IPS-18c (cell line): Measurements from ENCODE around the gene ASTN2.

Experiments used
- H3K4me3 ChIP-seq: 2 replicates; pipeline ENCODE4 v1.7.0; 2013; ENCODE audit warnings: low read depth, mild to moderate bottlenecking, low read length, moderate library complexity; ENCODE audit not compliant: insufficient read depth
- H3K9me3 ChIP-seq: one replicate; pipeline ENCODE4 v1.6.1; 2013; ENCODE audit warnings: mild to moderate bottlenecking, low read length, moderate library complexity; ENCODE audit not compliant: control insufficient read depth, insufficient read depth

The ASTN2 gene

DNA sequence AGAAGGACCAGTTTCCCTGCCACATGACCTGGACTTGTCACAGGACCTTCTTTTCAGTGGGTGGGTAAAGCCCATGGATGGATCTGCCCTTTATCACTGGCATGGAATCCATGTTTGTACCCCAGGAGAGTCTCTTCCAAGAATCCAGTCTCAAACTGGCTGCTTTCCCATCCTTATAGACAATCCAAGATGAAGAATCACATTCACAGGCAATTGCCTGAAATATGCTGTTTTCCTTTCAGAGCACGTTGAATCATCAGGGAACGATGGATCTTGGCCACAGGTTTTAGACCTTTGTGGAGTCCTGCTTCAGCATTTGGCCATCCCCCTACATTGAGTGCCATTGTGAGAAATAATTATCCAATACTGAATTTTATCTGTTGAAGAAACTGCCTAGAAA is 319.8 kb downstream of the ASTN2 start:
- Histone ChIP-seq H3K9me3 (no peaks in the 10 kb centered on the region), H3K4me3 (no peak overlapping the region)

DNA sequence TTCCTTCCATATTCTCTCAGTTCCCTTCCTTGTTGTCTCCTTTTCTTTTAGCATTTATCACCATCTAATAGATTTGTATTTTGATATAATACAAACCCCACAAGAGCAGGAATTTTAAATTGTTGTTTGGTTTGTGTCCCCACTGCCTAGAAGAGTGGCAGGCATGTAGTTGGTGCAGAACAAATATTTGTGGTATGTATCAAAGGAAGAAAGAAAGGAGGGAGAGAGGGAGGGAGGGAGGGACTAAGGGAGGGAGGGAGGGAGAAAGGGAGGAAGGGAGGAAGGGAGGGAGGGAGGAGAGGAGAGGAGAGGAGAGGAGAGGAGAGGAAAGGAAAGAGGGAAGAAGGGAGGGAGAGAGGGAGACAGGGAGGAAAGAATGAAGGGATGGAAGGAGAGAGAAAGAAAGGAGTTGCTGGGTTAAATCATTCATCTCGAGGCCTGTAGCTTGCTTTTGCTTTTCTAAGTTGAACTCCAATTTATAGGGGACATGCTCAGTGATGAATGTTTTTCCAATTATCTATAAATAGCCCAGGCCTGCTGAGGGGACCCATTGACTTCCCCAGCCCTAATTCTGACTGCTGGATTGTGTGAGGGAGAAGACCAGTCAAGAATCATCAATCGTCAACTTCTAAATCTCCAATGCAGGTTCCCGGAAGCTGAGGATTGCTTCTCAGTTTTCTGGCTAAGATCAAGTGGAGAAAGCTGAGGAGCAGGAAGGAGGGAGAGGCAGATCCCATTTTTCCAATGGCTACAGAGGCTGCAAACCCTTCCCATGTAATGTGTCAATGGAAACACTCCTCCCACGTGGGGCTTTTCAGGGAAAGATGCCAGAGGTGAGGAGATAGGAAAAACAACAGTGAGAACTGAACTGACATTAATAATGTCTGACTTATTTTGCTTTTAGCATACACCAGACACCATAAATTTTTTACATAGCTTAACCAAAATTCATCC is 320.7 kb downstream of the ASTN2 start:
- Histone ChIP-seq H3K9me3 (no peaks in the 10 kb centered on the region), H3K4me3 (no peak overlapping the region)

DNA sequence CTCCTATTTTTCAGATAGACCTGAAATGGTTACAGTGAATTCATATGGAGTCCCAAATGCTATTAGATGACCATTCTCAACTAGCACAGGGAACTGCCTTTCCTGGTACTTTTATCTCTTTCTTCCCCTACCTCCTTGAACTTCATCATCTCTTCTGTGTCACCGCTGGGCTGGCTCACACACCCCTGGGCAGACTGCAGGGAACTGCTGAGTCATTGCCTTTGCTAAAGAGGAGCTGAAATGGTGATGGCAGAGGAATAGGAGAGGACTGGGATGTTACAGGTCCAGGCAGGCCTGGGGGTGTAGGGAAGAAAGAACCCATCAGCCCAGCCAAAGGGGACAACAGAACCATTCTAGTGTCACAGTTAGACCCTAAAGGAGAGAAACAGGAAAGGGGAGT is 322.3 kb downstream of the ASTN2 start:
- no peaks in the 10 kb centered on the region for H3K9me3 ChIP-seq
- H3K4me3 ChIP-seq: no peak overlapping the region

DNA sequence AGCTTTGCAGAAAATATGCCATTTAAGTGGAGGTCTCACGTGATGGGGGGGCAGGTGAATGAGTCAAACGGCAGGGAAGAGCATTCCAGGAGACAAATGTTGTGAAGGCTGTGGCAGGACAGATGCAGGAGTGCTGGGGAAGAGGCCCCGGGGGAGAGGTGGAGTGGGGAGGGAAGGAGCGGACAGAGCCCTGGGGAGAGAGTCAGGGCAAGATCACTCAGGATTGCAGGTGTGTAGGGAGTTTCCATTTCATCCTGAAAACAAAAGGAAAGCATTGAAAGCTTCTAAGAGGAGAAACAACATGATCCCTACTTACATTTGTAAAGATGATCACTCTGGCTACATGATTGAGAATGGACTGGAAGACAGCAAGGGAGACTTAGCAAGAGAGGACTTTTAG is 323.3 kb downstream of the ASTN2 start:
- Histone ChIP-seq H3K4me3 (no peak overlapping the region), H3K9me3 (no peaks in the 10 kb centered on the region)

DNA sequence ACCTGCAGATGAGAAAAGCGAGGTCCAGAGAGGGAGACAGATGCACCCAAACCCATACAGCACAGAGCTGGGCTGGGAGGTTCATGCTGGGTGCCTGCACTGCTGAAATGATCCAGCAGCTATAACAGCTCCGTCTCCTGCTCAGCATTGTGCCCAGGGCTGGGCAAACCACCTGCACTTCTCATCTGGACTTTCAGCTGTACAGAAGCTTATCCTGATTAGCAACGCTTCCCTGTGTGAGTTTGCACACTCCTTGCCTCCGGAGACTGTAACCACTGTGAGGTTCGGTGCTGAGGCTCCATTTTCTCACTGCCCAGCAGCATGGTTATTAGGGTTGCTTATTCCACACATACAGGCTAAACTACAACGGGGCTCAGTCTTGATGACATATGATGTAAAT is 326.1 kb downstream of the ASTN2 start:
- Histone ChIP-seq H3K9me3 (no peaks in the 10 kb centered on the region), H3K4me3 (no peak overlapping the region)

DNA sequence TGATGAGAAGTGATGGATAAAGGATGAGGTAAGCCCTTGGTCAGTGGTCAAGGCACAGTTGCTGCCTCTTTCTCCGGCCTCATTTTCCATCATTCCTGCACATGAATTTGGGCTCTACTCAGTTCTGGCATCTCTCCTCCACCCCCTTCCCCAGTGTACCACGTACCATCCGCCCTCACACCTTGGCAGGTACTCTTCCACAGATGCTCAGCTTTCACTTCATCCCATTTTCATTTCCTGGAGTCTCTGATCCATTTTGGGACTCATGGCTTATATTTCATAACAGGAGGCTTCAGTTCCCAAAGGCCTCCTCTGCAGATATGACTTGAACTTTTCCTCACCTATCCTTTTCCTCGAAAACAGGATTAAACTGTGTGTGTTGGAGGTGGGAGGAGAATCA is 326.7 kb downstream of the ASTN2 start:
- no peak overlapping the region for H3K4me3 ChIP-seq
- H3K9me3 ChIP-seq: no peaks in the 10 kb centered on the region

DNA sequence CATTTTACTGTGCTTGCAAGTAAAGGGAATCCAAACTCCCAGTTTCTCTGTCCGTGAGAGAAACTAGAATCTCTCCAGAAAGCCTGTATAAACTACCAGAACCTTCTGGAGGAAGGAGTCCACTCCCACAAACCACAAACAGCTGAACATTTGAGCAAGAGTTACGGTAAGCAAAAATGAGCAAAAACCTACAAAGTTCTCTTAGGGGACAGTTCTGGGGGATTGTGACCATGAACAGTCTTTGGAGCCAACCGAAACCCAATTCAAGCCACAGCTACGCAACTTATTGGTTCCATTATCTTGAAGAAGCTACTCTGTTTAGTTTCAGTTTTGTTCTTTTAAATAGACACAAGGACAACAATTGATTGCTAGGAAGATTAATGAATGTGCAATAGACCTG is 330.6 kb downstream of the ASTN2 start:
- Histone ChIP-seq H3K4me3 (no peak overlapping the region), H3K9me3 (no peaks in the 10 kb centered on the region)

DNA sequence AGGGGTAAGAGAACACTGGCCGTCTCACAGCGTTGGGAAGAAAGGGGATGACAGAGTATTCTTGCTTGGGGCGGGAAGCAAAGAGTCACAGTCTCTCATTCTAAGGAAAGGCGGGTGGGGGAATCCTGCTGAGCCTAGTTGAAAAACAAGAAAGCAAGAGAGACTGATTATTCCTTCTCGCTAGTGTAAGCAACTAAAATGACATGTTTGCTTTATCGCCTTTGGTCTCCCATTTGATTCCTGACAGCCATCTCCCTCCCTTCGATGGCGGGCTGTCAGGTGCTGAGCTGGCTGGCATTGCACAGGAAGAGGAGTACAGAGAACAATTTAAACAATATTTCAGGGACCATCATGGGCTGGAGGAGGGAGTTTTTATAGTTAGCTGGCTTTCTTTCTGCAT is 331.3 kb downstream of the ASTN2 start:
- Histone ChIP-seq H3K9me3 (no peaks in the 10 kb centered on the region), H3K4me3 (no peak overlapping the region)

DNA sequence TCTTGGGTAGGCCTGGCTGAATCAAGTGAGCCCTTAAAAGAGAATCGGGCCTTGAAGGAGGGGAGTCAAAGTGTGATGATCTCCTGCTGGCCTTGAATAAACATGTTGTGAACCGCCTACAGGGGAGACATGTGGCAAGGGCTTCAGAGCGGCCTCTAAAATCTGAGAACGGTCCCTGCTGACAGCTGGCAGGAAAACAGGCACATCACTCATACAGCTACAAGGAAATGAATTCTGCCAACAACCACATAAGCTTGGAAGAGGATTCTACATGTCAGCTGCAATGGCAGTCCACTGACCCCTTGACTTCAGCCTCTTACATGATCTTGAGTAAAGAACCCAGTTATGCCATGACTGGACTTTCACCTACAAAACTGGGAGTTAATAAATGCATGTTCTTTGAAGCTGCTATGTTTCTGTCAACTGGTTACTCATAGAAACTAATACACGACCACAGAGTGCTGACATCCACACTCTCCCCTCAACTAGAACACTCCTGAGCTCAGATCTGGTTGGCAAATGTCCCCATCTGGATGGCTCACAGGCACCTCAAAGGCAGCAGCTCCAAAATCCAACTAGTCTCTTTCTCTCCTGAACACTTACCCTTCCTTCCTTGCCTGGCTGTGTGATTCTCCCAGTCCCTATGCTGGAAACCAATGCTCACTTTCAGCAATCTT is 333.1 kb downstream of the ASTN2 start:
- Histone ChIP-seq H3K4me3 (no peak overlapping the region), H3K9me3 (no peaks in the 10 kb centered on the region)

DNA sequence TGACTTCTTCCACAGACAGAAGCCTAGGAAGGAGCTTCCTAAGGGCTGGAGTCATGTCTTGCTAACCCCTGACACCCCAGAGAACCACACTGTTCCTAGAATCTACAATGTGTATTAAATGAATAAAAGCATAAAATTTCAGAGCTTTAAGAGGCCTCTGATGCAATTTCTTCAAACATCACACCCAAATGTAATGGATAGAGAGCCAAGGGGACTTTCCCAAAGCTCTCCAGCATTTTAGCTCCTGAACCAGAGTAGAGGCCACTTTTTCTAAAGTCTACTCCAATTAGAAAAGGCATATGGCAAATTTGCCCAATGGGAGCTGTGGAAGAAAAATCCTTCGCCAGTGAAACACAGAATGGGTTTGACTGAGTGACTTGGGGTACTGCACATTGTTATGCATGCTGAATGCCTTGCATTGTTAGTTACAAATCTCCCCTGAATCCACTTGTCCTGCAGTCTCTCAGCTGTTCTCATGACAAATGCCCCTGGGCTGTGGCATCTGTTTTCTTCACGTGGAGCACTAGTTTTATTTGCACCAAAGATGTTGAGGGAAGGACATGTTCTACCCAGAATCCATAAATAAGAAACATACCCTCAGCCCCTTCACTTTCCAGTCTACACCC is 334.0 kb downstream of the ASTN2 start:
- Histone ChIP-seq H3K4me3 (no peak overlapping the region), H3K9me3 (no peaks in the 10 kb centered on the region)

DNA sequence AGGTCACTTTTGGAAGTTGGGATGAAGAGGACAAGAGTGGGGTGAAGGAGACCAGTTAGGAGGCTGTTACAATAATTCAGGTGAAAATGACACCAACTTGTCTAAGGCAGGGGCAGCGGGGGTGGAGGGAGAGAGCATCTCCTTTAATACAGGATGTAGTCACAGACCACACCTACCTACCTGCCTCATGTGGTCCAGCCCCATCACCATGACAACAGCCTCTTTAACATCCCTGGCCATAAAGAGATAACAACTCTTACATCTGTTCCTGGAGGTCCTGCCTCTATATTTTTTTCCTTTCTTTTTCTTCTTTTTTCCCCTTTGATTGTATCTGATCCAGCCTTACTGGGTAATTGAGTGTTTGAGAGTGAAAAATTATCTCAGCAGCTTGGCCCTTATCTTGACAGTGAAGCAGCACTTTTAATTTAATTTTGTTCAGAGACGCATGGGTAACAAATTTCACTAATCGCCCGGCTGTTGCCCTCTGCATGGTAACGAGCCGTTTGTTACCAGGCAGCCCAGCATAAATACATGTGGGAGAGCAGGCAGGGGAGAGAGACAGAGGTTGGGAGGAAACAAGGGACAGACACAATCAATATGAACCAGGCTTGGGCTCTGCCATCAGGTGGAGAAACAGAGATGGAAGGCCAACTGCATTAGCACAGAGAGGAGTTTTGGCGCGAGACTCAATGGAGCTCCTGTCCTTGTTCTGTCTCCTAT is 338.1 kb downstream of the ASTN2 start:
- Histone ChIP-seq H3K9me3 (no peaks in the 10 kb centered on the region), H3K4me3 (no peak overlapping the region)

DNA sequence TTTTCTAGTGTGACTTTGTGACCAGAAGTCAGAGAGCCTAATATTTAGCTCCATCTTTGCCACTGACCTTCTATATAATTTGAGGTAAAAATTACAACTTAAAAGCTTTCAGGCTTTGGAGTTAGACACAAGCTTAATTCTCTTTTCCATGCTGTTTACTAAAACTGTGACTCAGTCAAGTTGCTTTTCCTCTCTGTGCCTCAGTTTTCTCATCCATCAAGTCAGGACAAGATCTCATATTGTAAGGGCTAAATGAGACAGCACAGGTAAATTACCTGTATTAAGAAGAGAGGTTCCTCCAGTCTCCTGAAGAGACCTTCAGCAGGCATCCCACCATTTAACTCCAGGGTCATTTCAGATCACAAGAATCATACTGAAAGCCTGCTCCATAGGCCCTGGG is 339.2 kb downstream of the ASTN2 start:
- no peak overlapping the region for H3K4me3 ChIP-seq
- no peaks in the 10 kb centered on the region for H3K9me3 ChIP-seq

DNA sequence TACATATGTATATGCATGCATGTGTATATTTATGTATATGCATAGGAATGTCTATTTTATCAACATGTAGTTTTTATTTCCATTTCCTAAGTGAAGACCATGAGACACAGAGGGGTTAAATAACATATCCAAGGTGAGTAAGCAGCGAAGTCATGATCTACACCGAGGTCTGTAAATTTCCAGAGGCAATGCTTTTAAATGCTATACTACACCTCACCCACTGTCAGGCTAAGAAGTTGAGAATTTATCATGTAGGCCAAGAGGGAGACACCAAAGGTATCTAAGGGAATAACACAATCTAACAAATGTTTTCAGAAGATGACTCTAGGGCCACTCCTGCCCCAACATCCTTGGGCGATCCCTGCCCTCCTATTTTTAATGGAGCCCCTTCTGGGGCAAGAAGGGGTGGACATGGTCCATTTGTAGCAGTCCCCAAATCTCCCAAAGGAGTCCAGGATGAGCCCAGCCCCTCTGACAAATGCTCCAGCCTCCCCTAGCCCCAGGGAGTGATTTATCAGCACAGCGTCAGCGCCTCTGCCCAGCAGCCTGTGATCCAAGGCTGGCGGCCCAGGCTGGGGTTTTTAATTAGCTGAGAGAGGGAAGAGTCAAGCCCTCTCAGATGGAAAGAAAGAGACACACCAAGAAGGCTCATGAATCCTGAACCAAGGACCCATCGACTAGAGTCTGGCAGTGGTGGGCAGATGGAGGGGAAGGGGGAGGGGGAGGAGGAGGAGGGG is 339.9 kb downstream of the ASTN2 start:
- no peaks in the 10 kb centered on the region for H3K9me3 ChIP-seq
- no peak overlapping the region for H3K4me3 ChIP-seq

DNA sequence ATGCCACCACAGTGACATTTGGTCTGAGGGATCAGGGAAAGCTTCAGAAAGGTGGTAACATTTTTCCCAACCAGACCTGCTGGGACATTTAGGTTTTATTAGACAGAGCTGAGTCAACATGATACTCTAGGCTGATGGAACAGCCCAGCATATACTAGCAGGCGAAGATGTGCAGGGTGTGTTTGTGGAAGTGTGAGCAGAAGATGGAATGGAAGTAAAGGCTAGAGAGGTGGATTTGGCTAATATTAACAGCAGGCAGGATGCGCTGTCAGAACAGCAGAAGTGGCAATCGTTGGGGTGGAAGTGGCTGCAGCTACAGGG is 340.6 kb downstream of the ASTN2 start:
- Histone ChIP-seq H3K4me3 (no peak overlapping the region), H3K9me3 (no peaks in the 10 kb centered on the region)

DNA sequence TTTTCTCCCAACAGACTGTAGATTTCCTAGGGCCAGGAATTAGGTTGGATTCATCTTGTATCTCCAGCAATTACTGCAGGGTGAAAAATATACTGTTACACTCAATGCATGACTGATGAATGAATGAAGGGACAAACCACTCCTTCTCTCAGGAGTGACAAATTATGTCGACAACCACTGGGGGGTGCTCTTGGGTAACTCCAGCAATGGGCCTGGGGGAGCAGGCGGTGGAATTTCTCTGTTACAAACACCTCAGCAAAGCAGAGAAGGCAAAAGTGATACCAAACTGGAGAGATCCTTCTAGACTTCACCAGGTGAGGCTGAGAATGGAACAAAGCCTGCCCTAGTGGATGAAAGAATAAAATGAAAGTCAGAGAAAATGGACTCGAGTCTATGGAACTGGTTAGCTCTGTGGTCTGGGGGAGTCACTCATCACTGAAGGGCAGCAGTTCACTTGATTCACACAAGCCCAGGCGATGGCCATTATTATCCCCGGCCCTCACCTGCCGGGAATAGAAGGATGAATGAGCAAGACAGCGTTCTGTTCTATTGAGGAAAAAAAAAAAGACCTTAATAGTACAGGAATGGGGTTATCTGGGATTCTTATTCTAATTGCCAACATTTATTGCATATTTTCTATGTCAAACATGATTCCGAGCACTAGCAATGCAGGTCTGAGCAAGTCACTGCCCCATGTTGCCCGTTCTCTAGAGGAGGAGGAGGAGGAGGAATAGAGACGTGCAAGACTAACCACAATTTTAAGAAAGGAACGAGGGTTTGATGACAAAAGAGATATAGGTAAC is 341.1 kb downstream of the ASTN2 start:
- Histone ChIP-seq H3K4me3 (no peak overlapping the region), H3K9me3 (no peaks in the 10 kb centered on the region)

DNA sequence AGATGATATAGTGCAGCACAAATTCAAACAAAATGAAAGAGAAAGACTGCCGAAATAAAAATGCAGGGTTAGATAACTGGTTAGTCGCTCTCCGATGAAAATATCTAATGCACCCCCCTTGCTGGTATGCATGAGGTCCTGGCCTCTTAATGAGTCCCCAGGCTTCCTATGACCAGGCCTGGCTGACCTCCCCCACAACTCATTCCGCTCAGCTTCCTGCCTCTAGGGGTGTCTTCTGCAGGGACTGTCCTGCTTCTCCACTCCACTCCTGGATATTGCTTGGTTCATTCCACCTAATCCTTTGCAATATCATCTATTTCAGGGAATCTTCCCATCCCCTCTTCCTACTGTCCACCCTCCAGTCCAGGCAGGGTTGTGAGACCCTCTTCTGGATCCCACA is 341.8 kb downstream of the ASTN2 start:
- H3K9me3 ChIP-seq: no peaks in the 10 kb centered on the region
- no peak overlapping the region for H3K4me3 ChIP-seq
